Fibroblast of lung (primary cell): ENCODE data around the gene APOB. TPM values are rescaled to one million over a fixed set of nuclear protein-coding genes. Genes with fewer than 3 reads are reported as not detected.

Experiments used
- DNase-seq, 2 donors: peaks; one replicate each; pipeline versions ENCODE4 v3.0.0 to v3.0.0-alpha.2; 2010; ENCODE audit warnings: low read depth in 2 of 2
- H2AFZ ChIP-seq: 2 replicates; pipeline ENCODE4 v1.5.1; 2012; ENCODE audit warnings: low read length, control low read depth, inconsistent platforms
- H3K27ac ChIP-seq: 2 replicates; pipeline ENCODE4 v1.5.1; 2011; ENCODE audit warnings: low read length, control low read depth; ENCODE audit not compliant: insufficient read depth
- H3K27me3 ChIP-seq: 2 replicates; pipeline ENCODE4 v1.5.1; 2011; ENCODE audit warnings: mild to moderate bottlenecking, low read length; ENCODE audit not compliant: control insufficient read depth, insufficient read depth
- H3K36me3 ChIP-seq: 2 replicates; pipeline ENCODE4 v1.5.1; 2011; ENCODE audit warnings: low read length; ENCODE audit not compliant: control insufficient read depth, insufficient read depth
- H3K4me1 ChIP-seq: 2 replicates; pipeline ENCODE4 v1.5.1; 2011; ENCODE audit warnings: low read length; ENCODE audit not compliant: control insufficient read depth, insufficient read depth; ENCODE audit errors: extremely low read depth
- H3K4me2 ChIP-seq: 2 replicates; pipeline ENCODE4 v1.5.1; 2011; ENCODE audit warnings: low read length, control low read depth; ENCODE audit not compliant: insufficient read depth; ENCODE audit errors: extremely low read depth
- H3K4me3 ChIP-seq, 4 experiments: fragments of 200-600 bp in 1 of 4; sonication (generic) in 1 of 4; replicated peaks in 1 of 4; 2 replicates each; pipeline ENCODE4 v1.5.1; 2011 to 2016; ENCODE audit warnings: low read length in 4 of 4, low read depth in 3 of 4, mild to moderate bottlenecking in 3 of 4, control low read depth in 2 of 4, inconsistent platforms in 1 of 4, mixed read lengths in 1 of 4; ENCODE audit not compliant: insufficient read depth in 1 of 4; ENCODE audit errors: control extremely low read depth in 1 of 4
- H3K79me2 ChIP-seq: 2 replicates; pipeline ENCODE4 v1.5.1; 2012; ENCODE audit warnings: mild to moderate bottlenecking, low read length, inconsistent platforms; ENCODE audit not compliant: control insufficient read depth, insufficient read depth
- H3K9ac ChIP-seq: 2 replicates; pipeline ENCODE4 v1.5.1; 2011; ENCODE audit warnings: mild to moderate bottlenecking, low read length, control low read depth; ENCODE audit not compliant: insufficient read depth
- H3K9me3 ChIP-seq: 2 replicates; pipeline ENCODE4 v1.5.1; 2012; ENCODE audit warnings: low read depth, low read length; ENCODE audit not compliant: control insufficient read depth, insufficient read depth
- H4K20me1 ChIP-seq: 2 replicates; pipeline ENCODE4 v1.5.1; 2011; ENCODE audit warnings: low read length; ENCODE audit not compliant: control insufficient read depth, insufficient read depth; ENCODE audit errors: extremely low read depth
- CTCF ChIP-seq, 2 donors: IDR thresholded peaks in 1 of 2; conservative IDR thresholded peaks in 1 of 2; 1 replicate in 1 of 2; 2 replicates in 1 of 2; pipeline ENCODE4 v1.5.1; 2011 to 2012; ENCODE audit warnings: low read length in 2 of 2, control low read depth in 1 of 2, inconsistent platforms in 1 of 2, low read depth in 1 of 2, mild to moderate bottlenecking in 1 of 2
- EZH2 ChIP-seq: IDR thresholded peaks from 2 replicates; pipeline ENCODE4 v1.5.1; 2012; ENCODE audit warnings: low read length, control low read depth, mild to moderate bottlenecking; ENCODE audit errors: missing control alignments
- polyA plus RNA-seq, 2 donors: library from polyadenylated mRNA; depleted of rRNA in 1 of 2; stranded (reverse) in 1 of 2; unstranded in 1 of 2; fragments of >200 nt; gene quantifications; 2 replicates each; pipeline ENCODE4 v1.2.1, GENCODE V29; 2011 to 2012; ENCODE audit warnings: missing spikeins in 1 of 2
- total RNA-seq: library from RNA; depleted of rRNA; stranded (reverse); fragments of >200 nt; gene quantifications from 2 replicates; pipeline ENCODE4 v1.2.1, GENCODE V29; 2014

Gene APOB
- total and polyA plus RNA-seq, 2 donors (not counting 1 experiment from before 2014, with no cell fraction given), result under 0.01 TPM; not detected in 1

- Histone ChIP-seq H3K36me3 (no peaks in the 10 kb centered on the region), H2AFZ (no peak overlapping the region), H3K9ac (no peak overlapping the region), H3K79me2 (no peaks in the 10 kb centered on the region), H3K27ac (no peak overlapping the region), H3K27me3 (no peaks in the 10 kb centered on the region), H3K9me3 (no peaks in the 10 kb centered on the region), H3K4me3 (no peak overlapping the region), H3K4me2 (no peak overlapping the region), H3K4me1 (no peaks in the 10 kb centered on the region), H4K20me1 (no peaks in the 10 kb centered on the region)
- DNase-seq, result no peak
- TF ChIP-seq CTCF (conservative IDR thresholded peaks at IDR 0.05 in 1 of 2, IDR thresholded peaks at IDR 0.05 in 1 of 2; ENCODE audit: low read depth in 1 of 2, low read length in 2 of 2) (no peak), EZH2 (no peak)
Observed at GRCh38 chr2:21039080-21039556, 4.8 kb downstream of the APOB start.

- Histone ChIP-seq H3K9ac (no peak overlapping the region), H3K79me2 (no peaks in the 10 kb centered on the region), H3K36me3 (no peaks in the 10 kb centered on the region), H2AFZ (no peak overlapping the region), H3K27me3 (no peaks in the 10 kb centered on the region), H3K4me2 (no peak overlapping the region), H4K20me1 (no peaks in the 10 kb centered on the region), H3K9me3 (no peaks in the 10 kb centered on the region), H3K27ac (no peak overlapping the region), H3K4me1 (no peaks in the 10 kb centered on the region), H3K4me3 (no peak overlapping the region)
- TF ChIP-seq EZH2 (no peak), CTCF (conservative IDR thresholded peaks at IDR 0.05 in 1 of 2, IDR thresholded peaks at IDR 0.05 in 1 of 2; ENCODE audit: low read depth in 1 of 2, low read length in 2 of 2) (no peak)
- peak in 1 of 2 donors; percentile 41 for DNase-seq
Observed at GRCh38 chr2:21038403-21039073, 5.3 kb downstream of the APOB start.

GRCh38 chr2:21037671-21038108 lies 6.2 kb downstream of the APOB start:
- Histone ChIP-seq H3K36me3 (no peaks in the 10 kb centered on the region), H3K79me2 (no peaks in the 10 kb centered on the region), H3K27ac (no peak overlapping the region), H3K9me3 (no peaks in the 10 kb centered on the region), H4K20me1 (no peaks in the 10 kb centered on the region), H2AFZ (no peak overlapping the region), H3K9ac (no peak overlapping the region), H3K27me3 (no peaks in the 10 kb centered on the region), H3K4me1 (no peaks in the 10 kb centered on the region), H3K4me2 (no peak overlapping the region), H3K4me3 (no peak overlapping the region)
- DNase-seq, result no peak
- no peak for TF ChIP-seq CTCF (conservative IDR thresholded peaks at IDR 0.05 in 1 of 2, IDR thresholded peaks at IDR 0.05 in 1 of 2; ENCODE audit: low read depth in 1 of 2, low read length in 2 of 2)
- no peak for TF ChIP-seq EZH2
